Stromal cell of bone marrow (primary cell): Measurements from ENCODE around the gene CEP55.

ENCODE experiments used
- DNase-seq: peaks from one replicate; pipeline ENCODE4 v3.0.0-alpha.2; 2012; ENCODE audit warnings: low read depth

The CEP55 gene

DNA sequence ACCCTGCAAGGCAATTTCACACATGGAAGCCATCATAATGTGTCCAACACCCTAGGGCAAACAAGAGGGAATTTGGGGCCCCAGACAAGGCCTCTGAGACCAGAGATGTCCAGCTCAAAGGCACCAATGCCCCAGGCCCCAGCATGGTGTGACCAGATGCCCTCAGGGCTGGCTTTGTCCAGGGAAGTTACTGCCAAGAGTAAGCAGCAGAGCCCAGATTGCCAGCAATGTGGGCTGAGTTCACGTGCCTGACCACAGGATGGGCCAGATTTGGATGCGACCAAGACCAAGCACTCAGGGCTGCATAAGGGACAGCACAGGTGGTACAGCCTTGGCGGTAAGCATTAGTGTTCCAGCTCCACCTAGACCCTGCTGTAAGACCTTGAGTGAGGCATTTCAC is 27.0 kb upstream of the CEP55 start:
- no peak for DNase-seq

DNA sequence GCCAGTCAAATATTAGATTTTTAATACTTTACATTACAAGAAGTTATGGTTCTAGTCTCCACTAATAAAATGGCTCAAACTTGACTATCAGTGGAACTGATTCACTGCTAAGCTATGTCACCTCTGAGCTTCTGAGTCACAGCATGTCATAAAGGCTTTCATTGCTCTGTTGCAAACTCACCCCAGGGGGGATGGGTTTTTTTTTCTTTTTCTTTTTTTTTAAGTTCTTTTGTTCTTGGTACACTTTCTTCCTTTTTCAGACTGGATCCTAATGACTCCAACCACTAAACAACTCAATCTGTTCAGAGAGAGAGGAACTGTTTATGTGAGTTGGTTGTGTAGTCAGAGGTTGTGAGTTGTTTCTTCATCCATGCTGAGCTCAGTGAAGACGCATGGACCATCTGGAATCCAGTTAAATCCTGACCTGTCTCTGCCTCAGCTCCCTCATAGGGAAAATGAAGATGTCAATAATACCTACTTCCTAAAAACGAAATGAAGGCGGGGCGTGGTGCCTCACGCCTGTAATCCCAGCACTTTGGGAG is 25.2 kb upstream of the CEP55 start:
- DNase-seq: peak; percentile 94

DNA sequence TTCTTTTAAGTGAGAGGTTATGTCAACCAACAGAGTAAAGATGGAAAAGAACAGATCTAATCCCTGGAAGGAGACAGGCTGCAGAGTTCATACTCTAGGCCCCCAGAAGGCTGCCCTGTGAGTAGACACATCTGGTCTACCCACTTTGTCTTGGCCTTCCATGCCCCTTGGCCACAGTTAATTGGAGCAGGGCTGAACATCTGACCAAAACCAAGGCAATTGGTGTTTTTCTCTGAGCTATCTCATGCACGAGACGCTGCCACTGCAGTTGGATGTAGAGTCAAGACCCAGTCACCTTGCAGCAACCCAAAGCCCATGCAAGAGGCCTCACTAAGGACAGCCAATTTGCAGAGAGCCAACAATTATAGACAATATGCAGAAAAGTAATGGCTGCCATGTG is 23.3 kb upstream of the CEP55 start:
- DNase-seq: no peak

DNA sequence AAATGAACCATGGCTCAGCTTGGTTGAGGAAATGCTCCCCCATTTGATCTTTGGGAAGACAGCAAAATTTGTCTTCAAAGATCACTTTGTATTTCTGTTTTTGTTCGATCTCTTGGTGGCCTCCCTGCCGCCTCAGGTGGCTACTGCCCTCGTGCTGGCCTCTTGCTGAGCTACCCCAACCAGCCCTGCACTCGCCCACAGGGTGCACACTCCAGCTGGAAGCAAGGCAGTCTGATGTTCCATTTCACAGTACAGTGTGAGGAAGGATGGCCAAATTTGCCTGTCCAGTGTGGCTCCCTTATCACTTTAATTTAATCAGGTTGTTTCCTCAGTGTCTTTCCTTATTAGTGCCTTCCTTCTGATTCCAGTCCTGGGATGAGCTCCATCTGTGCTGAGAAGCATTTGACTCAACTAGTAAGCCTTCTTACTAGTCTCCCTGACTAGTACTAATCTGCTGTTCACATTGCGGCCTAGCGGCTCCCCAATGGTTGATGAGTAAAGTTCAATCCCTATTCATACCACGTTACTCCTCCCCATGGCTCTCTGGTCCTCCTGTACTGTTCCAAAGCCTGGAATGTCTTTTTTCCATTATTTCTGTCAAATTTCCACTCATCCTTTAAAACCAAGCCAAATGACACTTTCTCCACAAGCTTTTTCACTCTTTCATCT is 22.5 kb upstream of the CEP55 start:
- DNase-seq: no peak

DNA sequence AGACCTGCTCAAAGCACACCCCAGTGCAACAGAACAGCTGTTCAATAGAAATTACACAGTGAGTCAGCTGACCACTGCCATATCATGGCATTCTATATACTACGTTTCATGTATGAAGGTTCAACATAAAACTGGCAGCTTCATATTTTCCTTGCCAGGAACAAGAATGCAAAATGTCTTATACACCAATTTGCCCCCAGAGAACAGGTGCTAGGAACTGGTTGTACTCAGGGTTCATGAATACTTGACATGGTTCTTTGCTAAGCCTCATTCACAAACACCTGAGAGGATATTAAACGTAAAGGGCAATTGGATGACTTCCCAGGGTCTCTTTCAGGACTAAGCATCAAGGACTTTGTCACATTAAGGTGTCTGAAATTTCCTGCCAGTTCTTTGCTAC is 21.2 kb upstream of the CEP55 start:
- no peak for DNase-seq

DNA sequence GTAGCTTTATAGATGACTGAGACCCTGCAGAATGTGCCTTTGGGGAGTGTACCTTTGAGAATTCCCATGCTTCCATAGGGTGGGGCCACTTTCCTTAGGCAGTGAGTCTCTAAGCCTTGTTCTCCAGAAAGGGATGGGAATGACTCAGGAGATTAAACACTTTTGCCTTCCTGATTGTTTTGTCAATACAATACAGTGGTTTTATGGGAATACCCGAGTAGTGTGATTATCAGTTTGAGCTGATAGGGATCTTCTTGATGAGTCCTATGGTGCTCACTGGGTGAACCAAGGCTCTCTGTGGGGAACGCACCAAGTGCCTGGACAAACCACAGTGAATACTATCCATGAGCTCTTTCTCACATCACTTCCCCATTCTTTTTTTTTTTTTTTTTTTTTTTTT is 20.5 kb upstream of the CEP55 start:
- DNase-seq: no peak

DNA sequence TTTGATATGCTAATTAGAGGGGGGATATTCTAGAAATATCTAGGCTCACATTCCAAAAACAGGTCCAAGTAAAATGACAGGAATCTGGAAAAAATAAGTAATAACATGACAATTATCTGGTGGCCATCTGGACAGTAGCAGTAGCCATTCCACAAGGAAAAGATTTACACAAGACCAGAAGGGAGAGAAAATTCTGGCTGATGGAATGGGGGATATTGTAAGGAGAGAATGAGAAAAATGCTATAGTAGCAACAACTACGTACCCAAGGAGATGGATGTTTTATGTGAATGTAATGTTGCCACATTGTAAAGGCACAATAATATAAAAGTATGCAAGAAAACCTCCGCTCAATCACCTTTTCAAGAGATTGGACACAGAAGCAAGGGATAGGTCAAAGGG is 19.7 kb upstream of the CEP55 start:
- DNase-seq: no peak

DNA sequence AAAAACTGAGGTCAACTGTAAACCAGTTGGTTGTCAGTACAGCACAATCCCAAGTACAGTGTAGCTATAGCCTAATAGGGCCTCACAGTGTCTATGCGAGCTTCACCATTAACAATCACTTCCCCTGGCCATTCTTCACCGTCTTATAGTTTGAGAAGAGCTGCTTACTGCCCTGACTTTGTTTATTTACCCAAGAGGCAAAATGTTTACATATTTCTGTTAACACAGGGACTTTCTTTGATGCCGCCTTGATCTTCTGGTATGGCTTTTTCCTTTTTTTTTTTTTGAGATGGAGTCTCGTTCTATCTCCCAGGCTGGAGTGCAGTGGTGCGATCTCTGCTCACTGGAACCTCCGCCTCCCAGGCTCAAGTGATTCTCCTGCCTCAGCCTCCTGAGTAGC is 17.5 kb upstream of the CEP55 start:
- DNase-seq: no peak

DNA sequence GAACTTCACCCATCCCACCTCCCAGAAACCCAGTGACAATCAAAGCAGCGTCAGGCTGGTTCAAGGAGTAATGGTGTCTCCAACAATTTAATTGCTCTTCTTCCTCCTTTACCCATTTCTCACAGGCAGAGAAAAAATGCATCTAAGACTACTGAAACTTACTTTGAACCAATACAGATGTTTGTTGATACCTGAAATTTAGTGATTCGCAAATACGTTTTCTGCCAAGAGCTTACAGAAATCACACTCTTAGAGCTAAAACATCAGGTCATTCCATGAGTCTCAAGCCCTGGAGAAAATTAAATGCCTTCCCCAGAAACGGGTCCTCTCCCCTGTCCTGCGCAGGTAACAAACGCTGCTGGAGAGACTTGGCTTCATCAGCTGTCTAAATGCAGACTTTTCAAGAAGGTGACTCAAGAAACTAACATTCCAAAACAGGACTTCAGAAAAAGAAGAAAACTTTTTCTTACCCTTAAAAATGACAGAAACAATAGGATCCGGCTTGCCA is 14.7 kb upstream of the CEP55 start:
- DNase-seq: no peak

DNA sequence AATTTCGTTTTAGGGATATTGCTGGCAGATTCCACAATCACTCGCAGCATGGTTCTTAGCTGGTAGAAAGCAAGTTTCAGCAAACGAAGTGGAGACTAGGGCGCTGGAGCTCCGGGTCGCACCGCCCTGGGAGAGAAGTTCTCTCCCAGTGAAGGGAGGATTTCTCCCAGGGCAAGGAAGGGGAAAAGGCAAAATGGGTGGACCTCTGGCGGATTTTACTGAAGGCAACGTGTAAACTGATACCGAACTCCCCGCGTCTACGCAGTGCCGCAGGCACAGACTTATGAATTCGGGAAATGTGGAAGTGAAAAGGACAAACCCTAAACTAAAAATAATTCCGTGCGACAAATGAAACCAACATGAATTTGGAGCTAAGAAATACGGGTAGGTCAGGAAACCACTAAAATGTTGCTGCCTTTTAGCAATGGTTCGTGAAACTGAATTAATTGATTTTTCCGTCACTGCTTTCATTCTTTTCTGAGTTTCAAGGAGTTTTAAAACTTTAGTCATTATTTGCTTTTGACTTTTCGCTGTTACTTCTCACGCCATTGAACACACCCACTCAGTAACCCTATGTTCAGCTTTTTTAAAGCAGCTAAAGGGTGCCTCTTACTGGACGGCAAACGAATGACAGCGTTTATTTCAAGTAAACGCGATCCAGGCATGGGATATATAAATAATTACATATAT is 14.1 kb upstream of the CEP55 start, which contains the start of gene MYOF:
TSS of gene MYOF (minus strand) at position 190 of the 690 bp plus-strand sequence. CDS start at position 50, 140 bp downstream.
- peak; percentile 82 for DNase-seq

DNA sequence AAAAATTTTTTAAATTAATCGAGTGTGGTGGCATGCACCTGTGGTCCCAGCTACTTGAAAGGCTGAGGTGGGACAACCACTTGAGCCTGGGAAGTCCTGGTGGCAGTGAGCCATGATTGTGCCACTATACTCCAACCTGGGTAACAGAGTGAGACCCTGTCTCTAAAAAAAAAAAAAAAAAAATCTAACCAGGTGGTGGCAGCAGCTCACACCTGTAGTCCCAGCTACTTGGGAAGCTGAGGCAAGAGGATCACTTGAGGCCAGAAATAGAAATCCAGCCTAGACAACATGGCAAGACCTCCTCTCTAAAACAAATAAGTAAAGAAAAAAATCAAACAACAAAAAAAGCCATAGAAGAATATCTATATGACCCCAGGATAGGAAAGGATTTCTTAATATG is 10.7 kb upstream of the CEP55 start:
- DNase-seq: no peak

DNA sequence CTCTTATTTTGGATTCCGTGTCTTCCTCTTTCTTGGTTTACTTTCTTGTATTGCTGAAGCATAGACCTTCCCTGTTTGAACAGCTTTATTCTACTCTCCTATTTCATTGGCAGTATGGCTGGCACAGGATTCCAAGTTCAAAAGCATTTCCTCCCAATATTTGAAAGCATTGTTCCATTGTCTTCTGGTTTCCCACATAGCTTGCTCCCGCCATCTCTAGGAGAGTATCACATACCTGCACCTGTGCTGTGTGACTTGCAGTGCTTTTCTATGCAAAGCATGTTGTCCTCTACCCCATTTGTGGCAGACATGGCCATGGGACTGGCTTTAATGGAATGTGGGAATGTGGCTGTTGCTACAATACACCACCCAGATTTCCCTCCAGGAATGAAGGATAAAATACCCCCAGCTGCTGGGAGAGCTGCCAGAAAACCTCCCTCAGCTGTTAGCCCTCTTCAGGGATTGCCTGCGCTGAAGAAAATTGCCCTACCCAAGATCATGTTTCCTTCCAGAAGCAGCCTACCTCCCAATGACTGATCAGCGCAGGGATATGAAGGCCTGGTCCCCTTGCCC is 7.4 kb upstream of the CEP55 start:
- no peak for DNase-seq

DNA sequence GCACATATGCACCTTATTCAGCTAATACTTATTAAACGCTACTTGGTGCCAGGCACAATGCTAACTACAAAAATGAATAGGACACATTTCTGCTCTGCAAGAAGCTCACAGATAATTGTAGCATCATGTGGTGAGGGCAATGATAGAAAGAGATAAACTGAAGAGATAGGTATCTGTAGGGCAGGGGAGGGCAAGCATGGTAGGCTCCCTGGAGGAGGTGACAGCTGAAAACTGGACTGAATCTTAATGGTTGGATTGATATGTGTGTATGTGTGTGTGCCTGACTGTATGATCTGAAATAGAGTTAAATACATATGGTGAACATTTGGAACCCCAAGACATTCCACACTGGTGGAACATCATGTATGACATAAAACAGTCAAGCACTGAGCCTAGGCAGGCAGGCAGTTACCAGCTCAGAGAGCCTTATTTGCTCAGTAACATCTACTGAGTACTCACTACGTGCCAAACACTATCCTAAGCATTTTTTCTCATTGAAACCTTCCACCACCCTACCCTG is 4.8 kb upstream of the CEP55 start:
- no peak for DNase-seq

DNA sequence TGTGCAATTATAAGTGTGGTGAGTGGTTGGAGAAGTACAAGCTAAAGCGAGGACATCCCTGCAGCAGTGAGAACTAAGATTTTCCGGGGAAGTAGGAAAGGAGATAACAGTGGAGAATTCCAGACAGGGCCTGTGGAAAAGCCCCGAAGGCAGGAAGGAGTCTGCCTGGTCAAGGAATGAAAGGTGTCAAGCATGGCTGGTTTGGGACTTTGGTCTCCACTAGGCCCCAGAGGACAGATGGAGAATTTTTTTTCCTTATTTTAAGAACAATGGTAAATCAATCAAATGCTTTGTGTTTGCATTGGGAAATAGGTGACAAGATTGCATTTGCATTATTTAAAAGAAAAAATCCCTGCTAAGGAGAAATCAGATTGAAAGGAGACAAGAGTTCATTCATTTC is 3.2 kb upstream of the CEP55 start:
- DNase-seq: no peak

DNA sequence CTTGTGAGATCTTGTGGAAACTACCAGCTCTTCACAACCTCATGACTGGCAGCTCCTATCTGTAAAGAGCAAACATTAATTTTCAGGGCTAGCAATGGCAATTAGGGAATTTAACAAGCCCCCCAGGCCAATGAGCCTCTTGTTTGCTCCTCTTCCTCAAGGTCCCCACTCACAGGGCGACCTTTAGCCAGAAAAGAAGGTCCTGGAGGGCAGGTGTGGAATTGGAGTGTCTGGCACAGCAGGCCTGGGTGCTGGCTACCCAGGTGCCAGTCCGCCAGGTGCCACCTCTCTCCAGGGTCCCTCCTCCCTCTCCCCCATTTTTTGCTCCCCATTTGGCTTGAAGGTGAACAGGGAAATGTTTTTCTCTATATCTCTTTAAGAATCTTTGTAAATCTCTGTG is 1.9 kb upstream of the CEP55 start:
- no peak for DNase-seq

DNA sequence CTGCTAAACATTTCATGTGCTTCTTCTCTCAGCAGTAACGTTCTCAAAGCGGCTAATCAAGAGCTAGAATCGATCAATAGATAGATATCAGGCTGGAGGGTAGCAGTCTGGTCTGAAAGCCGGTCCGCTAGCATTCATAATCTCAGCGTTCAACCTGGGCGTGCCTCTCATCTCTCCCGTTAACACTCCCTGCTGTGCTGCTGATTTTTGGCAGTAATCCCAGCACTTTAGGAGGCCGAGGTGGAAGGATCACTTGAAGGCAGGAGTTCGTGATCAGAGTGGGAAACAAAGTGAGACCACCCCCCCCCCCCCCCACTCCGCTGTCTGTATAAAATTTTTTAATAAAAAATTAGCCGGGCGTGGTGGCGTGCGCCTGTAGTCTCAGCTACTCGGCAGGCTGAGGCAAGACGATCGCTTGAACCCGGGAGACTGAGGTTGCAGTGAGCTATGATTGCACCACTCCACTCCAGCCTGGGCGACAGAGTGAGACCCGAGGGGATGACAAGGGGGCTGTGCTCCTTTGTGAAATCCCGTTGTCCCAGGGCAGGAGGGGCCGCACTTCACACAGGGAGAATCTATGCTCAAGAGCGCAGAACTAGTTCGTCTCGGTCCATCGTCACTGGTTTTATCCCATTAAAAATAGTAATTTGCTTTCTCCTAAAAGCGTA is 624 bp upstream of the CEP55 start:
- no peak for DNase-seq

DNA sequence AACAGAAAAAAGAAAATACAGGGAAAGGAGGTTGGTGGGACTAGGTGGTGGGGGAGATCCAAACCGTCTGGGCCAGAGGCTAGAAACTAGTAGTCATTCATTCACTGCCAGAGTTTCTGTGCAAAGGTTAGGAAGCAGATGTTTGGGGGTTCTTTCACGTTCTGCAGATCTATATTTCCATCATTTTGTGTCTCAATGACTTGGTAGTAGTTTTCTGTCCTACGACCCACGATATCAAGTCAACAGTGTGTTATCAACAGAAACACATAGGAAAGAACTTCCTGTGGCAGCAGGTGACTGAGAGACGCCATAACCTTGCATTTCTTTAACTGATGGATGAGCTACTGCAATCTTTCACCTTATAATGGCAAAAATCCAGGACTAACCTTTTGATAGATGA is 1.8 kb downstream of the CEP55 start:
- no peak for DNase-seq

DNA sequence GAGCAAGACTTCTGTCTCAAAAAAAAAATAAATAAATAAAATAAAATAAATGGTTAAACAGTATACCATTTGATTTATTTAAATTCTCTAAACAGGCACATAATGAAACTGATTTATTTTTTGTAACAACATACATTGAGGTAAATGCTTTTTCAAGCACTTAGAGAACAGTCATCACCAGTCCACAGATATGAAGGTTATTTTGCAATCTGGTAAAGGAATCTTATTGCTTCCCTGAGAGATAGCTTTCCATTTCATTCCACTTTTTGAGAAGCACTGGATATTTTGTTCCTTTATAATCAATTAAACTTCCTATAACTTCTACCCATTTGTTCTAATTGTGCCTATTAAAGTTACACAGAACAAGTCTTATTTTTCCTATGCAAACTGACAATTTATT is 5.2 kb downstream of the CEP55 start:
- DNase-seq: no peak

DNA sequence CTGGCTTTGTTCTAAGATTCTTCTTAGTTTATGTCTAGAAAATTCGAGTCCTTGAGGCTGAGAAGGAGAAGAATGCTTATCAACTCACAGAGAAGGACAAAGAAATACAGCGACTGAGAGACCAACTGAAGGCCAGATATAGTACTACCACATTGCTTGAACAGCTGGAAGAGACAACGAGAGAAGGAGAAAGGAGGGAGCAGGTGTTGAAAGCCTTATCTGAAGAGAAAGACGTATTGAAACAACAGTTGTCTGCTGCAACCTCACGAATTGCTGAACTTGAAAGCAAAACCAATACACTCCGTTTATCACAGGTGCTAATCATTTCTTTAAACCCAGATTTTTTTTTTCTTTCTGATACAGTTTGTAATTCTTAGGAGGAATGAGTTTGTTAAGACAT is 6.7 kb downstream of the CEP55 start:
- no peak for DNase-seq

DNA sequence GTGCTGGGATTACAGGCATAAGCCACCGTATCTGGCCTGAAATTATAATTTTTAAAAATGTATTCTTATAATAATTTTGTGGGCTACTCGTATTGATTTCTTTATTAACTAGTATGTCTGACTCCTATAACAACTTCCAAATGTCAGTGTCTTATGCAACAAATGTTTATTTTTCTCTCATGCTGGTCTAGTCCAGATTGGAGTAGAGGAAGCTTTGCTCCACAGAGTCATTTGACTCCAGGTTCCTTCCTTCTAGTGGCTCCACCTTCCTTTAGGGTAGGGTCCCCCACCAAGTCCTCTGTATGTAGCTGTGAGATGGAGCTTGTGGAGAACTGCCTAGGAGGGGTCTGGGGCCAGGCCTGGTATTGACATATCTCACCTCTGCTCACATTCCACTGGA is 8.7 kb downstream of the CEP55 start:
- no peak for DNase-seq

DNA sequence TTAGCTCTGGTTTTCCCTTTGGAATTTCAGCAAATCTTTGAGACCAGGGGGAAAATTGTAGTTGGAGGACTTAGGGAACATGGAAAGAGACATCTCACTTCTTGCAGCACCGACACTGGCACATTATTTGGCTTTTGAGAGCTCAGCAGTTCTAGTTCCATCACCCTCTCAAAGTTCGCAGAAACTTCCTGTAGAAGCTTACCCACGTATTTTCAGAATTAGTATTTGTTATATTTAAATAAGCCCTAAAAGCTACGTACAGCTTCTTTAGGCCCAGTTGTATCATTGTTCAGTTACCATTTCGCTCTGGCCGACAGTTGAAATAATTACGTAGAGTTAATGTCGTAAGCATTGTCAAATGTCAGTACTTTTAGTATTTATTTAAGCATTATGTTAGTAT is 13.4 kb downstream of the CEP55 start:
- DNase-seq: no peak

DNA sequence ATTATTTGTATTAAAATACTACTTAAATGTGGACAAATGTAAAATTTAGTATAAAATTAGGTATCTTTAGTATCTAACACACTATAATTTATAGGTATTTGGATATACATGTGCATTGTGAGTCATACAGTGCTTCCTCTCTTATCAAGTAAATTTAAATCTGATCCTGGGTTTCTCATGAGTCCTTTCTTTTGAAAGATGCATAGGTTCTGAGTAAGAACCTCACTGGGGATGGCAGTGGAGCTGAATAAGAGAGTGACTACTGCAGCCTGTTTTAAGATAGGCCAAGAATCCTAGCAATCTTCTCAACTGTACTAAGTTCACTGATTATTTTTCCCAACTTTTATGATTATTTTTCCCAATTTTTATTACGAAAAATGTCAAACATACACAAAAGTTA is 16.2 kb downstream of the CEP55 start:
- DNase-seq: peak; percentile 38
